LHCN-M2 (cell line): ENCODE measurements around the gene PCAT7. TPM values are rescaled to one million over a fixed set of nuclear protein-coding genes. Genes with fewer than 3 reads are reported as not detected.
"Not testable (repeated sequence)": the region's sequence is repeated elsewhere in the genome, so short reads cannot be mapped to it uniquely, and the experiment has no call there.

ENCODE experiments used
- DNase-seq: peaks from one replicate; pipeline ENCODE4 v3.0.0-alpha.2; 2012; ENCODE audit warnings: low read depth
- polyA plus RNA-seq: library from polyadenylated mRNA; unstranded; fragments of >200 nt; gene quantifications from one replicate; pipeline ENCODE4 v1.2.1, GENCODE V29; 2012; ENCODE audit warnings: missing spikeins
- total RNA-seq: library from RNA; depleted of rRNA; stranded (reverse); fragments of >200 nt; gene quantifications from 2 replicates; pipeline ENCODE4 v1.2.3, GENCODE V29; 2014; rRNA removed

PCAT7 gene
- not detected in 2 replicates for total RNA-seq
- polyA plus RNA-seq: not detected

DNA sequence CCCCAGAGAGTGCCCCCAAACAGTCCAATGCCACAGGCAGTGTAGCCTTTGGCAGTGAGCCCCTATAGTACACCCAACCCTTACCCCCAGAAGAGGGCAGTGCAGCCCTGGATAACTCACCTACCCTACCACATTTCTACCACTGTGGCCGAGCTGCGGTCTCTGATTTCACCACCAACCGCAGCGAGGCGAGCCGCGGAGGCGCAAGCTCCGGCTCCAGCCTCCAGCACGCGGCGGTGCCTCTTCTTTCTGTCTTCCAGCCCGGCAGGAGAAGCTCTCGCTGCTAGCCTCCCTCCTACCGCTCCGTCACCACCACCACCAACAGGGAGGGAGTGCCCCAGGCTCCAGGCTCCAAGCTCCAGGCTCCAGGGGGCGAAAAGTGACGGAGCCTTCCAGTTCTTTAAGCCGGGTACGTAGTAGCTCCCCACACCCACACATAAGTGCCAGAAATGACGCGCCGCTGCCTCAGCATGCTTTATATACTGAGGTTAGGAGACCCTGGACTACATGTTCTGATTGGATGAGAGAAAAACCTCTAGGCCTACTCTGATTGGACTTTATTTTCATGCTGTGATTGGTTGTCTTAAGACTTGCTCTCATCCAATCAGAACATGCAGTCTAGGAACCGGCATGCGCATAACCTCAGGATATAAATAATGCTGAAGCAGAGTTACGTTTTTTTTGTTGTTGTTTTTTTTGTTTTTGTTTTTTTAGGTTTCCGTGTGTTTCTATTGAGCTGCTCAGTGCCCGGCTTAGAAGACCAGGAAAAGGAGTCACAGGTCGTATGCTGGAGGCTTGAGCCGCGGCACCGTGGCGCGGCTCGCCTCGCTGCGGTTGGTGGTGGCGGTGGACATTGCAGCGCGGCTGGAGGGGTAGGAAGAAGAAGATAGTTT, at the start of gene PCAT7:
Gene PCAT7, plus strand, starts transcription at position 645 of the 893 bp plus-strand sequence.
- no peak for DNase-seq

DNA sequence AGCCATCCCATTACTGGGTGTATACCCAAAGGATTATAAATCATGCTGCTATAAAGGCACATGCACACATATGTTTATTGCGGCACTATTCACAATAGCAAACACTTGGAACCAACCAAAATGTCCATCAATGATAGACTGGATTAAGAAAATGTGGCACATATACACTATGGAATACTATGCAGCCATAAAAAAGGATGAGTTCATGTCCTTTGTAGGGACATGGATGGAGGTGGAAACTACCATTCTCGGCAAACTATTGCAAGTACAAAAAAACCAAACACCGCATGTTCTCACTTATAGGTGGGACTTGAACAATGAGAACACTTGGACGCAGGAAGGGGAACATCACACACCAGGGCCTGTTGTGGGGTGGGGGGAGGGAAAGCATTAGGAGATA, 48.5 kb upstream of the PCAT7 start:
- DNase-seq: not testable (repeated sequence)

DNA sequence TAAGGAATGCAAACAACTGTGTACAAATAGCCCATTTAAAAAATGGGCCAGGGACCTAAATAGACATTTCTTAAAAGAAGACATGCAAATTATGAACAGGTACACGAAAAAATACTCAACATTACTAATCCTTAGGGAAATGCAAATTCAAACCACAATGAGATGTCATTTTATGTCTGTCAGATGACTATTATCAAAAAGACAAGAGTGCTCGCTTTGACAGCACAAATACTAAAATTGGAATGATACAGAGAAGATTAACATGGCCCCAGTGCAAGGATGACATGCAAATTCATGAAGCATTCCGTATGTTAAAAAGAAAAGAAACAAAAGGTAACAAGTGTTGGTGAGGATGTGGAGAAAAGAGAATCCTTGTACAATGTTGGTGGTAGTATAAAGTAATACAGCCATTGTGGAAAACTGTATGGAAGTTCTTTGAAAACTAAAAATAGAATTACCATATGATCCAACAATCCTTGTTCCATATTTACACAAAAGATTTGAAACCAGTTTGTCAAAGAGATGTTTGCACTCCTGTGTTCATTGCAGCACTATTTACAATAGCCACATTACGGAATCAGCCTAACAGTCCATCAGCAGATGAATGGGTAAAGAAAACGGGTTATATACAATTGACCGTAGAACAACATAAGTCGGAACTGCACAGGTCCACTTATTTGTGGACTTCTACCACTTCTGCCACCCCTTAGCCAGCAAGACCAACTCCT, 47.2 kb upstream of the PCAT7 start:
- no peak for DNase-seq

GRCh38 chr9:94511134-94511954, 43.5 kb upstream of the PCAT7 start:
- peak; percentile 2 for DNase-seq

GRCh38 chr9:94511955-94512265, 43.0 kb upstream of the PCAT7 start:
- no peak for DNase-seq

- no peak for DNase-seq
Observed at GRCh38 chr9:94514722-94515121, 40.2 kb upstream of the PCAT7 start.

- DNase-seq: no peak
Observed at GRCh38 chr9:94517254-94517653, 37.6 kb upstream of the PCAT7 start.

GRCh38 chr9:94525396-94526035, 29.4 kb upstream of the PCAT7 start:
- no peak for DNase-seq

DNA sequence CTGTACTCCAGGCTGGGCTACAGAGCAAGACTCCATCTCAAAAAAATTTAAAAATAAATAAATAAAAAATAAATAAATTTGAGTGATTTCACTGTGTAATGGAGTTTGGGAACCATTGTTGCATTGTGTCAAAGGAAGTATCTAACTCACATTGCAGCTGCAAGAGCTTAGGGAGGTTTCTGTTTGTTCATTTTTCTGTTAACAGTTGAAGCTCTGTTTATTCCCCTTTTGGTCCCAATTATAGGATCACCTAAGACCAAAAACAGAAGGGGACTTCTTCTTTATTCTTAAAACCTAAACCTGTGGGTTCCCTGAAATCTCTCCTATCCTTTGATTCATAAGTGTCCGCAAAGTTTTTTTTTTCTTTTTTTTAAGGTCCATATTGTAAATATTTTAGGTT, 28.6 kb upstream of the PCAT7 start:
- DNase-seq: no peak

DNA sequence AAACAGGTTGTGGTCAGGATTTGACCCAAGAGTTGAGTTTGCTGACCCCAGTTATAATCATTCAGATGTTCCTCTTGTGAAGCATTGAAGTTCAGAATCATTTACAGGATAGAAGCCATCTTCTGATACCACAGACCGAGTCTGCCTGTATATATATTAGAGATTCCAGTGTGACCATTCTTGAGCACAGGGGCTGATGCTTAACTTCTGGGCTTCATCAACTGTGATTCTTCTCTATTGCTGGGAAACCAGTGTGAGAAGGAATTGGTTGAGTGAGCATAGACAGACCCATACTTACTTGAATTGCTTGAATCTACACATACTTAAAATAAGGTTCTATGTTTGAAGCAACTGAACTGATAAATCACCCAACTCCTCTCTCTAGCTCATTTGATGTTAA, 27.9 kb upstream of the PCAT7 start:
- DNase-seq: no peak

GRCh38 chr9:94528886-94529285, 26.0 kb upstream of the PCAT7 start:
- DNase-seq: no peak

DNA sequence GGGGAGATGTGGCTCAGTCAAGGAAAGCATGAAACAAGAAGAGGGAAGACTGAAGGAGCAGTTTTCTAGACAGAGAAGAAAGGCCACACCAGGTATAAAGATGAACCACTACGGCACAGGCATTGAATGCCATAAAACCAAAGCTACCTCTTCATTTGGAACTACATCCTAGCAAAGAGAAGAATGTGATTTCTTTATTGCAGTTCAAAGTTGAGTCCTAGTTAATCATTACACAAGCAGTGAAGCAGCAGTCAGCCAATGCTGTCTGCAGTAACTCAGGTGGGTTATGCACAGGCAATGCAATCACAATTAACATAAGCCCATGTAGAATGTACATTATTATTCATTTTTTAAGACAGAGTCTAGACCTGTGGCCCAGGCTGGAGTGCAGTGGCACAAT, 21.7 kb upstream of the PCAT7 start:
- no peak for DNase-seq

DNA sequence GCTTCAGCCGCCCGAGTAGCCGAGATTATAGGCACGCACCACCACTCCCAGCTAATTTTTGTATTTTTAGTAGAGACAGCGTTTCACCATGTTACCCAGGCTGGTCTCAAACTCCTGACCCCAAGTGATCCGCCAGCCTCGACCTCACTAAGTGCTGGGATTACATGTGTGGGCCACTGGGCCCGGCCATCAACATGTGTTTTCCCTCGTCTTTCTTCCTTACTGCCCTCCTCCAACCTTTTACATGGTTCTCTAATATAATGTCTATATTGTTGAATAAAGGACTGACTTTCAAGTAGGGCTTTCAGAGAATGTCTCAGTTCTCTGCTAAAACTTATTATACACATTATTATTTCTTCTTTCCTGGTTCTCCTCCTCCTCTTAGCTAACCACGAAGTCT, 21.3 kb upstream of the PCAT7 start:
- no peak for DNase-seq

GRCh38 chr9:94534901-94535300, 20.0 kb upstream of the PCAT7 start:
- no peak for DNase-seq

DNA sequence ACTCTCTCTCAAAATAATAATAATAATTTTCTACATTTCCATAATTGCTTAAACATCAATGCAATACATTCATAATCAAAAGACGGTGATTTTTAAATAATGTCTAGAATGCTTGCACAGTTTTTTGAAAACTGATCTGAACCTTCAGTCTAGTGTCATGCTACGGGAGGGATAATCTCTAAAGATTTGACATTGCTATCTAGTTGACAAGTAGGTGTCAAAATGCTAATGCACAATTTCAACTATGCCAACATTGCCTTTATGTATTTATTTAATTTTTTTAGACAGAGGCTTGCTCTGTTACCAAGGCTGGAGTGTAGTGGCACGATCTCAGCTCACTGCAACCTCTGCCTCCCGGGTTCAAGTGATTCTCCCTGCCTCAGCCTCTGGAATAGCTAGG, 16.0 kb upstream of the PCAT7 start:
- no peak for DNase-seq

DNA sequence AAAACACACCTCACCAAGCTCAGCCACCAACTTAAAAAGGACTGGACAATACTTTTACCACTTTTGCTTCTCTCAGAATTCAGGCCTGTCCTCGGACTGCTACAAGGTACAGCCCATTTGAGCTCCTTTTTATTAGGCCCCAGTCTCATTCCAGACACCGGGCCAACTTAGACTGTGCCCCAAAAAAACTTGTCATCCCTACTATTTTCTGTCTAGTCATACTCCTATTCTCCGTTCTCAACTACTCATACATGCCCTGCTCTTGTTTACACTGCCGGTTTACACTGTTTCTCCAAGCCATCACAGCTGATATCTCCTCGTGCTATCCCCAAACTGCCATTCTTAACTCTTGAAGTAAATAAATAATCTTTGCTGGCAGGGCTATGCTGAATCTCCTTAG, 10.5 kb upstream of the PCAT7 start:
- DNase-seq: not testable (repeated sequence)

DNA sequence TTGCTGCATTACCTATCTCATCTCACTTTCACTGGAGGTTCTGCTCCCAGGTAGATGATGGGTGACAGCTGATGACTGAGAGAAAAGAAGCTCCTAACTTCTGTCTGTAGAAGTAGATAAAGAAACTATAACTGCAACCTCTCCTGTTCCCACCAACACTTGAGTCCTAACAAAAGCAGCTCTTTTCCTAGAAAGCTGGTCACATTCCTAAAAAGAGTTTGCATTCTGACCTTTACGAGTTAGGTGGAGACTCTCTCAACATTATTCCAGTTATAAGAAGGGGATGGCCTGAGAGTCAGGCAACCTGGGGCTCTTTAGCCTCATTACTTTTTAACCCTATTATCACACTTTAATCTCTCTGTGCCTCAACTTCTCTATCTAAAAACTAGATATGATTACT, 8.9 kb upstream of the PCAT7 start:
- DNase-seq: no peak

- DNase-seq: no peak
Observed at GRCh38 chr9:94553029-94553938, 1.6 kb upstream of the PCAT7 start.

GRCh38 chr9:94554078-94554438, 825 bp upstream of the PCAT7 start:
- DNase-seq: no peak

- no peak for DNase-seq
Observed at GRCh38 chr9:94557376-94557775, 2.5 kb downstream of the PCAT7 start.

DNA sequence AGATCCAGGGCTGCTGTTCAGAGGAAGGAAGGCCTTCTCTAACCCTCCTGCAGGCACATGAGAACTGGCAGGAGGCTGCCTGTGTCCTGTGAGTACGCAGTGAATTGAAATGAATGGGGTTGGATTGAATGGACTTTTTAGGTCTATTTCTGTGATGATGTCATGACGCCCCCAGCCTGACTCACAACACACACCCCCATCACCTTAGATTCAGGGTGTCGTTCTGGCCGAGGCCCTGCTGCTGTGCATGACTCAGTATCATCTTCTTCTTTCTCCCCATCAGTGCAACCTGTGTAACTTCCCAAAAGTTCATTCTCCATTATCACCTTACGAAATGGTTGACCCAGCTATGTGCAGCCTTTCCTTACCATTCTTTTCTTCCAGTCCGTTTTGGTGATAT, 5.4 kb downstream of the PCAT7 start:
- DNase-seq: no peak
